HAP-1 (cell line): ENCODE measurements around the gene TMED5.
"Not testable (repeated sequence)": the region's sequence is repeated elsewhere in the genome, so short reads cannot be mapped to it uniquely, and the experiment has no call there.

Experiments used
- DNase-seq, 2 experiments: peaks; one replicate each; pipeline ENCODE4 v3.0.0-alpha.2; 2016 to 2020; ENCODE audit warnings: low spot score in 2 of 2
- H3K27me3 ChIP-seq: fragments of 250-450 bp; sonication (Bioruptor Pico); 2 replicates; pipeline ENCODE4 v1.5.1; 2020; ENCODE audit warnings: low read depth, mild to moderate bottlenecking, moderate library complexity
- H3K36me3 ChIP-seq: fragments of 250-450 bp; sonication (Bioruptor Pico); replicated peaks from 2 replicates; pipeline ENCODE4 v1.5.1; 2020; ENCODE audit warnings: mild to moderate bottlenecking
- H3K4me1 ChIP-seq: fragments of 250-450 bp; sonication (Bioruptor Pico); 2 replicates; pipeline ENCODE4 v1.5.1; 2020; ENCODE audit warnings: mild to moderate bottlenecking
- H3K4me3 ChIP-seq: fragments of 250-450 bp; sonication (Bioruptor Pico); 2 replicates; pipeline ENCODE4 v1.5.1; 2020; ENCODE audit warnings: mild to moderate bottlenecking, moderate library complexity
- H3K9me3 ChIP-seq: fragments of 250-450 bp; sonication (Bioruptor Pico); 2 replicates; pipeline ENCODE4 v1.5.1; 2020; ENCODE audit warnings: mild to moderate bottlenecking, moderate library complexity
- in situ Hi-C: fragments of 300-500 bp; cut with MboI; formaldehyde crosslinking; loops from 3 replicates; pipeline ENCODE4 v1.14.3; 2020; ENCODE audit warnings: low sequenced_read_pairs, inconsistent platforms, mixed read lengths

Gene TMED5

DNA sequence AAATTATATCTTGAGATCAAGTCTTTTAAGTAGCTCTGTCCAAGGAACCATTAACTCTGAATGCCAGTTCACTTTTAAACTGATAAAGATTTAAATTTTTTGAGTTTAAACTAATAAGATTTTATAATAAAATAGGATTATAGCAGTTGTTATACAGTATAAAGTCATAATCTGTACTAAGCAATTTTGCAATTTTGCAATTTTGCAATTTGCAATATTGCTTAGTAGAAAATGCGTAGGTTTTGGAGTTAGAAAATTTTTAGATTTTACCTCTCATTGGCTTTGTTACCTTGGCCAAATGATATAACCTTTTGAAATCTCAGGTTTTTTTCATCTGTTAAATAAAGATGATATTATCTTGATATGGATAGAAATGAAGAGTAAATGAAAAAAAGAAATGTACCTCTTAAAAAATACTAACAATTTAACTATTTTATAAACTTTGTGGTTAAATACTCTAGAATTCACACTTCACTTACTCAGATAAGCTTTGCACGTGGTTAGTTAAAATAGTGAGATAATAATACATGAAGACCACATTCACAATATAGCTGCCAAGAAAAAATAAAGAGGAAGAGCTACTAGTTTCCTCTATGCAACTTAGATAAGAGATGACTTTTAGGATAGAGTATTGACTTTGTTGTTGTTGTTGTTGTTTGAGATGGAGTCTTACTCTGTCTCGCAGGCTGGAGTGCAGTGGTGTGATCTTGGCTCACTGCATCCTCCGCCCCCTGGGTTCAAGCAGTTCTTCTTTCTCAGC is 14.2 kb upstream of the TMED5 start:
- Histone ChIP-seq H3K4me3 (no peak overlapping the region), H3K4me1 (no peaks in the 10 kb centered on the region), H3K9me3 (no peaks in the 10 kb centered on the region), H3K27me3 (no peaks in the 10 kb centered on the region), H3K36me3 (0 out of 2 replicates have a peak, but pooled peaks cover 12% of the 10 kb centered on the region)
- in situ Hi-C loops, result no loop called here
- no peak for DNase-seq

DNA sequence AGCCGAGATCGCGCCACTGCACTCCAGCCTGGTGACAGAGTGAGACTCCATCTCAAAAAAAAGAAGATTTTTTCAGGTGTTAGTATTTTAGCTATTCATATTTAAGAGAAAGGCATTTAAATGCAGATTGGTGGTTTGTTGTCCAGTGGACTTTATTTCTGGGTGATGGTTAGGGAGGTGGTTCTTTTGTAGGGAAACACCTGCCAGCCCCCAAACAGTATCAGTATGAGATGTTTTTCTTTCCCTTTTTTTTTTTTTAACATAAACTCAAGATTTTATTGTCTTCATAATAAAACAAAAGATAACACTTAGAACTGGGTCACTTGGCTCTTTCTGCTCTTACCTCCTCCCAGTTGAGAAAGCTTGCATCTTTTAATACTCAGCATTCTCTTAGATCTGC is 10.2 kb upstream of the TMED5 start:
- in situ Hi-C loops, result no loop called here
- Histone ChIP-seq H3K4me1 (no peaks in the 10 kb centered on the region), H3K27me3 (no peaks in the 10 kb centered on the region), H3K36me3 (0 out of 2 replicates have a peak, but pooled peaks cover 9% of the 10 kb centered on the region), H3K9me3 (no peaks in the 10 kb centered on the region), H3K4me3 (no peak overlapping the region)
- no peak for DNase-seq

DNA sequence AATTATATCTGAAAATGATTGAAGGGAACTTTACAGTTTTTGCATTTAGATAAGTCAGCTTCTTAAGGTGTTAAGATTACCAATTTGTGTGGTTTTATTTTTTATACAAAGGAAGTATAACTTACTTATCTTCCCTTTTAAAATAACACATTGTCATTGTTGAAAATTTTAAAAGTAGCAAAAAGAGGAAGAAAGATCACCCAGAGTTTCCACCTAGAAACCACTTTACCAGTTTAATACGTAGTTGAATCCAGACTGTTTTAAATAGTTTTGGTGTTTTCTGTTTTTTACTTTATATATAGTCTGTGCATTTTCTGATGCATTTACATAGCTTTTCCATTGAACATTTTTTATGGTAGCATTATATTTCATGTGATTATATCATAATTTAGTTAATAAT is 6.5 kb upstream of the TMED5 start:
- in situ Hi-C loops, result no loop called here
- Histone ChIP-seq H3K36me3 (no peaks in the 10 kb centered on the region), H3K27me3 (no peaks in the 10 kb centered on the region), H3K4me1 (peaks cover 3% of the 10 kb centered on the region; the same call in 1 of the 2 replicates), H3K9me3 (no peaks in the 10 kb centered on the region), H3K4me3 (no peak overlapping the region)
- DNase-seq, result no peak

DNA sequence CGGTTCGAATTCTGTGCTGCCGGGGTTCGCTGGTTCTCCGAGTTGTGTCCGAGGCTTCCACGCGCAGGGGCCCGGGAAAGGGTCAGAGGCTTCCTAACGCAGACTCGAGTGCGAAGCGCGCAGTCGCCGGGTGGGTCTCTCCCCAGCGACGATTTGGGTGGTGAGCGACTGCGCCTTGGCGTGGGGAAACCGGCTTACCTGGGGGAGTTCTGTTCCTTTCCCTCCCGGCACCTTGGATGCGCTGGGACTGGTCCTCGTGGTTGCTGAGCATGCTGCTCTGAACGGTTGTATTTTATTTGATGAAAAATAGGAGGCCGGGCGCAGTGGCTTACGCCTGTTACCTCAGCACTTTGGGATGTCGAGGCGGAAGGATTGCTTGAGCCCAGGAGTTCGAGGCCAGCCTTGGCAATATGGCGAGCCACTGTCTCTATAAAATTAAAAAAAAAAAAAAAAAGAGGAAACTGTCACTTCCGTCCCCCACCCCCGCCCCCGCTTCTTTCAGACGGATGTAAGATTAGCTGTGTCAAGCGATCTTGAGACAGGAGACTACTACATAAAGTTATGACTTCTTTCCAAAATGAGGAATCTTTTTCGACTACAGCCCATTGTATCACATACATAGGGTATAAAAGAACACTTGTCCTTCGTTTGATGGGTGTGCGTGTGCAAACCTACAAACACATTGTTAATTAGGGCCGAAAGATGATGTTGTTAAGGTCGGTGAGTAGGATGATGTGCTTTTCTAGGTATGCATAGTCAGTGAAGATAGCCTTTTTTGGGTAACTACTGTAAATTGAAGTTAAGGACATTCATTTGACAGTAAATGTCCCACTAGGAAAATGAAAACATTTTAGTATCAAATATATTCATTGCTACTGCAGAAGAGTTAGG is 755 bp upstream of the TMED5 start, which contains the start of gene CCDC18:
TSS of gene CCDC18 (plus strand) at position 2 of the 891 bp plus-strand sequence. CDS start 2,638 bp downstream, outside the sequence.
- Histone ChIP-seq H3K27me3 (no peaks in the 10 kb centered on the region), H3K4me3 (peak within 1 kb of the TSS; percentile 61), H3K4me1 (peaks cover 16% of the 10 kb centered on the region), H3K9me3 (no peaks in the 10 kb centered on the region), H3K36me3 (no peaks in the 10 kb centered on the region)
- DNase-seq, result peak; percentile 10 to 58
- in situ Hi-C loops, result no loop called here

DNA sequence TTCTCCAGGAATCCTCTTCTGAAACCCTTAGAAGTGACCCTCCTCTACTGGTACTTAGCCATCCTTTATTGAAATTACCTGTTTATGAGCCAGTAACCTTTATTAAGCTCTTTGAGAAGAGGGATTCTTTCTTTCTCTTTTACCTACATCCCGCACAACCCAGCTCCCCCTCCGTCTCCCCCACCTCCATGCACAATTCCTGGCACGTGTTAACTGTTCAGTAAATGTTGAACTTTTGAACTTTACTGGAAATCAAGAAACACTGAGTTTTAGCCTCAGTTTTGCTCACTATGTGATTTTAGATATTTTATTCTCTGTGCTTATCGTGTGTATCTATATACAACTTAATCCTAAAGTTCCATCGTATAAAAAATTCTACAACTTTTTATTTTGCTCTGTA is 1.8 kb downstream of the TMED5 start:
- Histone ChIP-seq H3K4me1 (peaks cover 19% of the 10 kb centered on the region), H3K27me3 (no peaks in the 10 kb centered on the region), H3K36me3 (no peaks in the 10 kb centered on the region), H3K9me3 (no peaks in the 10 kb centered on the region), H3K4me3 (peak overlapping the region; percentile 61)
- in situ Hi-C loops, result no loop called here
- DNase-seq, result peak; percentile 16 to 35

DNA sequence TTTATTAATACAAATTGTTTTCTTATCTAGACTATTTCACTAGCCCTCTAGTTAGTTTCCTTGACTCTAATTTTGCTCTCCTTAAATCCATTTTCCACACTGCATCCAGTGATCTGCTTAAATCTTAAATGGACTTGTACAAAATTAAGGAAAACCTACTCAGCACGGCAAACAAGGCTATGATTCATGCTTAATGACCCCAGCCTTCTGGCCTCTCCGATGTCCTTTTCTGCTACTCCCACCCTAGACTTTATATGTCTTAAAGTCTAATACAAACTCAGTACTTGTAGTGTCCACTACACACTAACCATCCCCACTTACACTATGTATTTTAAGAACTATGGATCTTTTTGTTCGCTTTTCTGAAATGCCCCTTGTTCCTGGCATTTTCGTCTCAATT is 2.2 kb downstream of the TMED5 start:
- peak in 1 of 2 experiments; percentile 23 for DNase-seq
- no peaks in the 10 kb centered on the region for H3K36me3 ChIP-seq
- no peaks in the 10 kb centered on the region for H3K27me3 ChIP-seq
- H3K4me1 ChIP-seq, result peaks cover 23% of the 10 kb centered on the region
- peak overlapping the region; percentile 61 for H3K4me3 ChIP-seq
- in situ Hi-C loops, result no loop called here
- H3K9me3 ChIP-seq, result no peaks in the 10 kb centered on the region

DNA sequence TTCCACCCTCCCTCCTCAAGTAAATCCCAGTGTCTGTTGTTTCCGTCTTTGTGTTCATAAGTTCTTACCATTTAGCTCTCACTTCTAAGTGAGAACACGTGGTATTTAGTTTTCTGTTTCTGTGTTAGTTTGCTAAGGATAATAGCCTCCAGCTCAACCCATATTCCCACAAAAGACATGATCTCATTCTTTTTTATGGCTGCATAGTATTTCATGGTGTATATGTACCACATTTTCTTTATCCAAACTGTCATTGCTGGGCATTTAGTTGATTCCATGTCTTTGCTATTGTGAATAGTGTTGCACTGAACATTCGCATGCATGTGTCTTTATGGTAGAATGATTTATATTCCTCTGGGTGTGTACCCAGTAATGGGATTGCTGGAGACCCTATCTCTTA is 5.6 kb downstream of the TMED5 start:
- H3K4me3 ChIP-seq, H3K27me3 ChIP-seq, DNase-seq, H3K36me3 ChIP-seq, H3K9me3 ChIP-seq, in situ Hi-C loops: not testable (repeated sequence)
- H3K4me1 ChIP-seq, result peaks cover 31% of the 10 kb centered on the region

DNA sequence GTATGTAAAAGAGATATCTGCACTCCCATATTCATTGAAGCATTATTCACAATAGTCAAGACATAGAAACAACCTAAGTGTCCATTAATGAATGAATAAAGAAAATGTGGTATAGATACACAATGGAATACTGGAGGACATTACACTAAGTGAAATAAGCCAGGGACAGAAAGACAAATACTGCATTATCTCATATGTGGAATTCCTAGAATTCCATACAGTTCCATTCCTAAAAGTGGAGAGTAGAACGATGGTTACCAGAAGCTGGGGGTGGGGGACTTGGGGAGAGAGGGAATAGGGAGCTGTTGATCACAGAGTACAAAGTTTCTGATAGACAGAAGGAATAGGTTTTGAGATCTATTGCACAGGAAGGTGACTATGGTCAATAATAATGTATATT is 7.4 kb downstream of the TMED5 start:
- peak; percentile 45 to 56 for DNase-seq
- Histone ChIP-seq H3K36me3 (0 out of 2 replicates have a peak, but pooled peaks cover 4% of the 10 kb centered on the region), H3K4me3 (no peak overlapping the region), H3K9me3 (no peaks in the 10 kb centered on the region), H3K4me1 (peaks cover 26% of the 10 kb centered on the region), H3K27me3 (no peaks in the 10 kb centered on the region)
- in situ Hi-C loops, result no loop called here

DNA sequence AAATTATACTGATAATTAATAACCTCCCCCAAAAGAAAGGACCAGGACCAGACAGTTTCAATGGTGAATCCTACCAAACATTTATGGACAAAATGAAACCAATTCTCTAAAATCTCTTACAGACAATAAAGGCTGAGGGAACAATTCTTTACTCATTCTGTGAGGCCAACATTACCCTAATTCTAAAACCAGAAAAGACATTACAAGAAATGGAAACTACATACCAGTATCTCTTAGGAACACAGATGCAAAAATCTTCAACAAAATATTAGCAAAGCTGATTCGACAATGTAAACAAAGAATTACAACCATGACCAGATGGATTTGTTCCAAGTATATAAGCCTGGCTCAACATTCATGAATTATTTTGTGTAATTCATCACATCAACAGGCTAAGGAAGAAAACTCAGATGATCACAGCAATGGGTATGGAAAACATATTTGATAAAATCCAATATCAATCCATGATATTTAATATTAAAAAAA is 8.6 kb downstream of the TMED5 start:
- H3K4me3 ChIP-seq, result no peak overlapping the region

DNA sequence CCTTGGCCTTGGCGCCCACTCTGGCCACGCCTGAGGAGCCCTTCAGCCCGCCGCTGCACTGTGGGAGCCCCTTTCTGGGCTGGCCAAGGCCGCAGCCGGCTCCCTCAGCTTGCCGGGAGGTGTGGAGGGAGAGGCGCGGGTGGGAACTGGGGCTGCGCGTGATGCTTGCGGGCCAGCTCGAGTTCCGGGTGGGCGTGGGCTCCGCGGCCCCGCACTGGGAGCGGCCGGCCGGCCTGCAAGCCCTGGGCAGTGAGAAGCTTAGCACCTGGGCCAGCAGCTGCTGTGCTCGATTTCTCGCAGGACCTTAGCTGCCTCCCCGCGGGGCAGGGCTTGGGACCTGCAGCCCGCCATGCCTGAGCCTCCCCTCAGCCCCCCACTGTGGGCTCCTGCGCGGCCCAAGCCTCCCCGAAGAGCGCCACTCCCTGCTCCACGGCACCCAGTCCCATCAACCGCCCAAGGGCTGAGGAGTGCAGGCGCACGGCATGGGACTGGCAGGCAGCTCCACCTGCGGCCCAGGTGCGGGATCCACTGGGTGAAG is 10.0 kb downstream of the TMED5 start:
- H3K4me3 ChIP-seq, DNase-seq, H3K27me3 ChIP-seq, H3K9me3 ChIP-seq, H3K36me3 ChIP-seq, in situ Hi-C loops: not testable (repeated sequence)
- H3K4me1 ChIP-seq, result peaks cover 21% of the 10 kb centered on the region

More for the DNA sequence above, 8.6 kb downstream of the TMED5 start:
- in situ Hi-C loops, result no loop called here
- DNase-seq, result no peak
- peaks cover 21% of the 10 kb centered on the region for H3K4me1 ChIP-seq
- H3K9me3 ChIP-seq, result 0 out of 2 replicates have a peak, but pooled peaks cover 2% of the 10 kb centered on the region
- H3K36me3 ChIP-seq, result 0 out of 2 replicates have a peak, but pooled peaks cover 4% of the 10 kb centered on the region
- no peaks in the 10 kb centered on the region for H3K27me3 ChIP-seq

DNA sequence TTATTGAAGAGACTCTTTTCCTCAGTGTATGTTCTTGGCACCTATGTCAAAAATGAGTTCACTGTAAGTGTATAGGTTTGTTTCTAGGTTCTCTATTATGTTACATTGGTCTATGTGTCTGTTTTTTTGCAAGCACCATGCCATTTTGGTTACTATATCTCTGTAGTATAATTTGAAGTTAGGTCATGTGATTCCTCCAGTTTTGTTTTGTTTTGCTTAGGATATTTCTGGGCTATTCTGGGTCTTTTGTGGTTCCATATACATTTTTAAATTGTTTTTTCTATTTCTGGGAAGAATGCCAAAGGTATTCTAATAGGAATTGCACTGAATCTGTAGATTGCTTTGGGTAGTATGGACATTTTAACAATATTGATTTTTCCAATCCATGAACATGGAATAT is 13.2 kb downstream of the TMED5 start:
- Histone ChIP-seq H3K36me3 (0 out of 2 replicates have a peak, but pooled peaks cover 4% of the 10 kb centered on the region), H3K27me3 (no peaks in the 10 kb centered on the region), H3K9me3 (0 out of 2 replicates have a peak, but pooled peaks cover 2% of the 10 kb centered on the region), H3K4me1 (peaks cover 4% of the 10 kb centered on the region), H3K4me3 (no peak overlapping the region)
- in situ Hi-C loops, result no loop called here
- DNase-seq, result no peak

DNA sequence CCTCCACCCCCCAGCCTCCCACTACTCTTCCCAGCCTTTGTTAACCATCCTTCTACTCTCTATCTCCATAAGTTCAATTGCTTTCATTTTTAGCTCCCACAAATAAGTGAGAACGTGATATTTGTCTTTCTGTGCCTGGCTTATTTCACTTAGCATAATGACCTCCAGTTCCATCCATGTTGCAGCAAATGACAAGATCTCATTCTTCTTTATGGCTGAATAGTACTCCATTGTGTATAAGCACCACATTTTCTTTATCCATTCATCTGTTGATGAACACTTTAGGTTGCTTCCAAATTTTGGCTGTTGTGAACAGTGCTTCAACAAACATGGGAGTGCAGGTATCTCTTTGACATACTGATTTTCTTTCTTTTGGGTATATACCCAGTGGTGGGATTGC is 14.3 kb downstream of the TMED5 start:
- H3K9me3 ChIP-seq, H3K27me3 ChIP-seq, H3K4me1 ChIP-seq, DNase-seq, H3K36me3 ChIP-seq, in situ Hi-C loops, H3K4me3 ChIP-seq: not testable (repeated sequence)

DNA sequence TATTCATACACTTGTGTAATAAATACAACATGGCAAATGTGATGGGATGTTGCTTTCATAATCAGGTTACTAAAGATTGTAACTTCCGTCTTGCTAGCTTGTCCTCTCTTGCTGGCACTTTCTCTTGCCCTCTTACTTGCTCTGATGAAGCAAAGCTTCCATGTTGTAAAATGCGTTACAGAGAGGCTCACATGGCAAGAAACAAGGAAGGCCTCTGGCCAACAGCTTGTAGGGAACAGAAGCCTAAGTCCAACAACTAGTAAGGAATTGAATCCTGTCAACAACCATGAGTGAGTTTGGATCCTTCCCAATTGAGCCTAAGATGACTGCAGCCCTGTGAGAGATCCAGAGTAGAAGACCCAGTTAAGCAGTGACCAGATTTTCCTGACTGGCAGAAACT is 15.4 kb downstream of the TMED5 start:
- peaks cover 4% of the 10 kb centered on the region; the same call in 1 of the 2 replicates for H3K36me3 ChIP-seq
- in situ Hi-C loops, result no loop called here
- DNase-seq, result no peak
- H3K9me3 ChIP-seq, result 0 out of 2 replicates have a peak, but pooled peaks cover 2% of the 10 kb centered on the region
- H3K4me1 ChIP-seq, result no peaks in the 10 kb centered on the region
- no peaks in the 10 kb centered on the region for H3K27me3 ChIP-seq
- H3K4me3 ChIP-seq, result no peak overlapping the region
